ENCODE measurements around the gene KRTAP2-4.
"Not testable (repeated sequence)": the region's sequence is repeated elsewhere in the genome, so short reads cannot be mapped to it uniquely, and the experiment has no call there.

Gene KRTAP2-4

GRCh38 chr17:41104386-41105038, 38.8 kb upstream of the KRTAP2-4 start:
- not testable (repeated sequence) for H3K79me1 ChIP-seq (ENCODE audit: low read length); H3K18ac ChIP-seq (ENCODE audit: low read length); H4K8ac ChIP-seq (ENCODE audit: low read depth, low read length); H3K4me2 ChIP-seq (ENCODE audit: low read length); H3K4me3 ChIP-seq (ENCODE audit: low read length); H3K4me1 ChIP-seq (ENCODE audit: control insufficient read depth, low read depth, low read length); H2BK120ac ChIP-seq (ENCODE audit: low read depth, low read length); H3K4ac ChIP-seq (ENCODE audit: low read depth, low read length); H3K27ac ChIP-seq (ENCODE audit: low read depth, low read length); H3K9ac ChIP-seq (ENCODE audit: low read length); H2BK5ac ChIP-seq (ENCODE audit: low read length); H3K27me3 ChIP-seq (ENCODE audit: insufficient read depth, low read length, poor library complexity); H3K36me3 ChIP-seq (ENCODE audit: control insufficient read depth, insufficient read depth, low read length); H3K56ac ChIP-seq (ENCODE audit: low read length); H3K23ac ChIP-seq (ENCODE audit: low read length); H3K79me2 ChIP-seq (ENCODE audit: control insufficient read depth, insufficient read depth, low read length); DNase-seq; H4K5ac ChIP-seq (ENCODE audit: low read length); H2BK15ac ChIP-seq (replicated peaks; ENCODE audit: low read depth); H2AK5ac ChIP-seq (ENCODE audit: low read length)
- no CpG with 5 or more reads among the region's 2 CpGs for WGBS (ENCODE audit: extremely low coverage, insufficient coverage, low lambda C conversion rate)

- no CpG with 5 or more reads among the region's 1 CpG for WGBS (ENCODE audit: extremely low coverage, insufficient coverage, low lambda C conversion rate)
- DNase-seq, result no peak
- H3K56ac ChIP-seq (ENCODE audit: low read length), result no peak overlapping the region
Observed at GRCh38 chr17:41103896-41104295, 38.2 kb upstream of the KRTAP2-4 start.

GRCh38 chr17:41101586-41102259, 36.0 kb upstream of the KRTAP2-4 start, which contains the start of gene KRTAP4-16:
KRTAP4-16 (minus strand) TSS chr17:41102209; CDS start chr17:41102209, 0 bp downstream.
- Histone ChIP-seq H2AK5ac (ENCODE audit: low read length) (no peak within 1 kb of the TSS), H3K56ac (ENCODE audit: low read length) (no peak within 1 kb of the TSS), H3K9ac (ENCODE audit: low read length) (no peak within 1 kb of the TSS), H2BK120ac (ENCODE audit: low read depth, low read length) (no peak within 1 kb of the TSS), H3K79me2 (ENCODE audit: control insufficient read depth, insufficient read depth, low read length) (no peaks in the 10 kb centered on the region), H3K4me2 (ENCODE audit: low read length) (no peak within 1 kb of the TSS), H2BK15ac (replicated peaks; ENCODE audit: low read depth) (no peak within 1 kb of the TSS), H3K4me3 (ENCODE audit: low read length) (no peak within 1 kb of the TSS), H3K27ac (ENCODE audit: low read depth, low read length) (no peak within 1 kb of the TSS), H4K5ac (ENCODE audit: low read length) (no peak within 1 kb of the TSS), H3K27me3 (ENCODE audit: insufficient read depth, low read length, poor library complexity) (no peaks in the 10 kb centered on the region), H3K79me1 (ENCODE audit: low read length) (no peaks in the 10 kb centered on the region), H3K4ac (ENCODE audit: low read depth, low read length) (no peak within 1 kb of the TSS), H3K18ac (ENCODE audit: low read length) (no peak within 1 kb of the TSS), H2BK5ac (ENCODE audit: low read length) (no peak within 1 kb of the TSS), H3K36me3 (ENCODE audit: control insufficient read depth, insufficient read depth, low read length) (no peaks in the 10 kb centered on the region), H4K8ac (ENCODE audit: low read depth, low read length) (no peak within 1 kb of the TSS), H3K23ac (ENCODE audit: low read length) (no peak within 1 kb of the TSS), H3K4me1 (ENCODE audit: control insufficient read depth, low read depth, low read length) (no peaks in the 10 kb centered on the region)
- WGBS (ENCODE audit: extremely low coverage, insufficient coverage, low lambda C conversion rate), result no CpG with 5 or more reads among the region's 10 CpGs
- DNase-seq, result no peak

More at GRCh38 chr17:41103896-41104295, 38.2 kb upstream of the KRTAP2-4 start:
- H3K79me2 ChIP-seq (ENCODE audit: control insufficient read depth, insufficient read depth, low read length), result no peaks in the 10 kb centered on the region
- H3K4me2 ChIP-seq (ENCODE audit: low read length), result no peak overlapping the region
- H3K79me1 ChIP-seq (ENCODE audit: low read length), result no peaks in the 10 kb centered on the region
- H3K4me3 ChIP-seq (ENCODE audit: low read length), result no peak overlapping the region
- no peak overlapping the region for H3K27ac ChIP-seq (ENCODE audit: low read depth, low read length)
- H3K9ac ChIP-seq (ENCODE audit: low read length), result no peak overlapping the region
- no peak overlapping the region for H2AK5ac ChIP-seq (ENCODE audit: low read length)
- no peak overlapping the region for H2BK5ac ChIP-seq (ENCODE audit: low read length)
- H2BK15ac ChIP-seq (replicated peaks; ENCODE audit: low read depth), result no peak overlapping the region
- H3K36me3 ChIP-seq (ENCODE audit: control insufficient read depth, insufficient read depth, low read length), result no peaks in the 10 kb centered on the region
- no peak overlapping the region for H3K4ac ChIP-seq (ENCODE audit: low read depth, low read length)
- H3K18ac ChIP-seq (ENCODE audit: low read length), result no peak overlapping the region
- no peaks in the 10 kb centered on the region for H3K27me3 ChIP-seq (ENCODE audit: insufficient read depth, low read length, poor library complexity)
- no peak overlapping the region for H3K23ac ChIP-seq (ENCODE audit: low read length)
- H4K5ac ChIP-seq (ENCODE audit: low read length), result no peak overlapping the region
- H3K4me1 ChIP-seq (ENCODE audit: control insufficient read depth, low read depth, low read length), result no peaks in the 10 kb centered on the region
- no peak overlapping the region for H4K8ac ChIP-seq (ENCODE audit: low read depth, low read length)
- H2BK120ac ChIP-seq (ENCODE audit: low read depth, low read length), result no peak overlapping the region

- H3K79me1 ChIP-seq (ENCODE audit: low read length); H3K4me3 ChIP-seq (ENCODE audit: low read length); H3K9ac ChIP-seq (ENCODE audit: low read length); H3K27ac ChIP-seq (ENCODE audit: low read depth, low read length); H2BK5ac ChIP-seq (ENCODE audit: low read length); H3K79me2 ChIP-seq (ENCODE audit: control insufficient read depth, insufficient read depth, low read length); H4K8ac ChIP-seq (ENCODE audit: low read depth, low read length); H4K5ac ChIP-seq (ENCODE audit: low read length); H3K56ac ChIP-seq (ENCODE audit: low read length); H2BK120ac ChIP-seq (ENCODE audit: low read depth, low read length); H3K4ac ChIP-seq (ENCODE audit: low read depth, low read length); H3K23ac ChIP-seq (ENCODE audit: low read length); H2BK15ac ChIP-seq (replicated peaks; ENCODE audit: low read depth); H2AK5ac ChIP-seq (ENCODE audit: low read length); H3K4me2 ChIP-seq (ENCODE audit: low read length); H3K4me1 ChIP-seq (ENCODE audit: control insufficient read depth, low read depth, low read length); H3K27me3 ChIP-seq (ENCODE audit: insufficient read depth, low read length, poor library complexity); H3K18ac ChIP-seq (ENCODE audit: low read length); H3K36me3 ChIP-seq (ENCODE audit: control insufficient read depth, insufficient read depth, low read length); DNase-seq: not testable (repeated sequence)
- no CpG with 5 or more reads among the region's 7 CpGs for WGBS (ENCODE audit: extremely low coverage, insufficient coverage, low lambda C conversion rate)
Observed at GRCh38 chr17:41099682-41100480, 34.2 kb upstream of the KRTAP2-4 start.

DNA sequence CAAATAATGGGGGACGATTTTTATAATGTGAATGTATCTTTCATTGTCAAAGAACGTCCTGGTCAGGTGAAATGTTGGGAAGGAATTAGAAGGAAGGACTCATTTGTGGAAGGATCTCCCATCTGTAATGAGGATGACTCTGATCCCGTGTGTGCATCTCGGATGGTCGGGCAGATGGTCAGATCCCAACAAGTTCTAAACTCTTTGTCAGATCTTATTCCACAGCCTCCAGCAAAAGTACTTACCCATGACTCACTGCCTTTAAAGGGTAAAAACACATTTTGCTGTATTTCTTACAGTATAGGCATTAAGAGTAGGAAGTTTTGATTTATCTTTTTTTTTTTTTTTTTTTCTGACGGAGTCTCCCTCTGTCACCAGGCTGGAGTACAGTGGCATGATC, 32.8 kb upstream of the KRTAP2-4 start:
- H3K36me3 ChIP-seq (ENCODE audit: control insufficient read depth, insufficient read depth, low read length), result no peaks in the 10 kb centered on the region
- no peak overlapping the region for H2BK15ac ChIP-seq (replicated peaks; ENCODE audit: low read depth)
- H3K9ac ChIP-seq (ENCODE audit: low read length), result no peak overlapping the region
- H3K18ac ChIP-seq (ENCODE audit: low read length), result no peak overlapping the region
- H2AK5ac ChIP-seq (ENCODE audit: low read length), result no peak overlapping the region
- H3K79me1 ChIP-seq (ENCODE audit: low read length), result no peaks in the 10 kb centered on the region
- no CpG with 5 or more reads among the region's 6 CpGs for WGBS (ENCODE audit: extremely low coverage, insufficient coverage, low lambda C conversion rate)
- H3K4me3 ChIP-seq (ENCODE audit: low read length), result no peak overlapping the region
- H3K23ac ChIP-seq (ENCODE audit: low read length), result no peak overlapping the region
- H3K4me1 ChIP-seq (ENCODE audit: control insufficient read depth, low read depth, low read length), result no peaks in the 10 kb centered on the region
- no peaks in the 10 kb centered on the region for H3K79me2 ChIP-seq (ENCODE audit: control insufficient read depth, insufficient read depth, low read length)
- no peaks in the 10 kb centered on the region for H3K27me3 ChIP-seq (ENCODE audit: insufficient read depth, low read length, poor library complexity)
- no peak overlapping the region for H4K5ac ChIP-seq (ENCODE audit: low read length)
- no peak overlapping the region for H2BK120ac ChIP-seq (ENCODE audit: low read depth, low read length)
- H3K4ac ChIP-seq (ENCODE audit: low read depth, low read length), result no peak overlapping the region
- H2BK5ac ChIP-seq (ENCODE audit: low read length), result no peak overlapping the region
- no peak overlapping the region for H4K8ac ChIP-seq (ENCODE audit: low read depth, low read length)
- DNase-seq, result no peak
- no peak overlapping the region for H3K27ac ChIP-seq (ENCODE audit: low read depth, low read length)
- H3K56ac ChIP-seq (ENCODE audit: low read length), result no peak overlapping the region
- H3K4me2 ChIP-seq (ENCODE audit: low read length), result no peak overlapping the region

All from mesendoderm (in vitro differentiated cells).